IPS-NIHi11 (cell line): ENCODE results near the gene SUMO4.
"Not testable (repeated sequence)": the region's sequence is repeated elsewhere in the genome, so short reads cannot be mapped to it uniquely, and the experiment has no call there.

Source experiments
- DNase-seq: peaks from one replicate; pipeline ENCODE4 v3.0.0; 2012; ENCODE audit warnings: mixed read lengths, low spot score

SUMO4 gene

GRCh38 chr6:149431905-149432775 is 32.1 kb downstream of the SUMO4 start:
- DNase-seq, result peak; percentile 96

DNA sequence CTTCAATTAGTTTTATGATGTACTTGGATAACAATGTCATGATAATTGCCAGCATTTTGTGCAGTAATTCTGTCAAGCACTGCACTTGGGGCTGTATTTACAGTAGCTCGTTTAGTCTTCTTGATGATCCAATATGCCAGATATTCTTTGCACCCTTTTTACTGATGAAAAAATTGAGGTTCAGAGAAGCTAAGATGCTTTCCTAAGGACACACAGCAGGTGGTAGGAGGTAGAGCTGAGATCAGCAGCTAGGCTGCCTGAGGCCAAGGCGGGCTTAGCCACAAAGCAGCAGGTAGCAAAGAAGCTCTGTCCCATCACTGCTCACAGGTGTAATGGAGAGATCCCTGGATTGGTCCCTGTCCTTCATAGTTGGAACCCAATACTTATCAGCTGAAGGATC is 33.3 kb downstream of the SUMO4 start:
- DNase-seq, result no peak

DNA sequence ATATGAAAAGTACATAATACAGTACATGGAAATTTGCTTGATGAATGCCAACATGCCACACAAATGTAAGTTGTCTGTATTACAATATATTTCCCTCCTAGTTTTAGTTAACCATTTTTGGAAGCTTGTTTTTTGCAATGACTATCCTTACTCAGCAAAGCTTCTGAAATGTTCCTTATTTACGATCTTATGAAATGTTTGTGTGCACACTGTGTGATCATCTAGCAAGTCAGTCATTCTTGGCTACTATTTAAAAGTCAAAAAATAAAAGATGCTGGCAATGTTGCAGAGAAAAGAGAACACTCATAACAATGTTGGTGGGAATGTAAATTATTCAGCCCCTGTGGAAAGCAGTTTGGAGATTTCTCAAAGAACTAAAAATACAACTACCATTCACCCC is 33.8 kb downstream of the SUMO4 start:
- DNase-seq, result no peak

GRCh38 chr6:149435919-149436586 is 36.0 kb downstream of the SUMO4 start:
- no peak for DNase-seq

GRCh38 chr6:149436647-149437046 is 36.6 kb downstream of the SUMO4 start:
- DNase-seq, result no peak

GRCh38 chr6:149437212-149437611 is 37.1 kb downstream of the SUMO4 start:
- DNase-seq, result no peak

GRCh38 chr6:149438855-149439254 is 38.8 kb downstream of the SUMO4 start:
- no peak for DNase-seq

DNA sequence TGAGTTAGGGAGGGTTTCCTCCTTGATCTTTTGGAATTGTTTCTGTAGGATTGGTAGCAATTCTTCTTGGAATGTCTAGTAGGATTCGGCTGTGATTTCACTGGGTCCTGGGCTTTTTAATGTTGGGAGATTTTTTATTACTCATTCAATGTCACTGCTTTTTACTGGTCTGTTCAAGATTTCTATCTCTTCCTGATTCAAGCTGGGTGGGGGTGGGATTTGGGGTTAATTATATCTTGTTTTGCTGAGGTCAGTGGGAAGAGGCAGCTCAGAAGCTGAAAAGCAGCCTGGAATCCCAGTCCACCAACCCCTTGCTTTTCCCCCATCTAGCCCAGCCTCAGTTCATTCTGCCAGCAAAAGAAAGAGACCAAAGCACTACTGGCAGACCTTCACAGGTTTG is 39.6 kb downstream of the SUMO4 start:
- DNase-seq, result no peak

DNA sequence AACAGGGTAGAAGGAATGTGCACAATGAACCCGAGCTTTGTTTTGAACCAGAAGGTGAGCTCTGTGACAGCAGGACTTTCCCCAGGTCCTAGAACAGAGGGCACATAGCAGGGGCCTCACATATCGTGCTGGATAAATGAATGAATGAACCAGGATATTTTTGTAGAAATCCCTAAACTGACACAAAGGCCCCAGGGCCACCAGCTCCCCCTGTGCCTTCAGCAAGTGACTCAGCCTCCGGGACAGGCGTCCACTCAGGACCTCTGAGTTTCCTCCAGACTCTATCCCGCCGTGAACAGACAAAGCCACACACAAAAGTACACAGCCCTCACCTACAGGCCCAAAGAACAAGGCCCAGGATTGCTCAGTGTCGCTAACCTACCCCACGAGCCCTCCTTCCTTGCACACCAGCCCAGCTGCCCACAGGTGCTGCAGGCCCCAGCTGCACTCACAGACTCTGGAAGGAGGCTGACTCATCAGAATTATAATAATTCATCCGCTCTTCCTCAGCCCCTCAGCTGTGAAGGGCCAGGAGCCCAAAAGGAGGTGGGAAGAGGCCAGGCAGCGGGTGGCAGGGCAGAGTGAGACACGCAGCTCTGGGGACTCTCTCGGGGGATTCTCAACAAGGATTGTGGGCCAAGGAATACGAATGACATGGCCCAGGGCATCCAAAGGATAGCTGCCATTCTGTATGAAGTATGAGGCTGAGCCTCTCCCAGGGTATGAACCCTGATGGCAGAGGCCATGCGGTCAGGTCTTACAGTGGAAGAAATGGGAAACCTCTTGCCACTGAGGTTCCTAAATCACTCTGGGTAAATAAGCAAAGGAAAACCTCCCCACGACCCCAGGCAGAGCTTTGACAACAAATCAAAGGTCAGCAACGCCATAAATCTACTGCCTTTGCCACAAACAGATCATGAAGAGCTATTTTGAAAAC is 40.9 kb downstream of the SUMO4 start:
- no peak for DNase-seq

DNA sequence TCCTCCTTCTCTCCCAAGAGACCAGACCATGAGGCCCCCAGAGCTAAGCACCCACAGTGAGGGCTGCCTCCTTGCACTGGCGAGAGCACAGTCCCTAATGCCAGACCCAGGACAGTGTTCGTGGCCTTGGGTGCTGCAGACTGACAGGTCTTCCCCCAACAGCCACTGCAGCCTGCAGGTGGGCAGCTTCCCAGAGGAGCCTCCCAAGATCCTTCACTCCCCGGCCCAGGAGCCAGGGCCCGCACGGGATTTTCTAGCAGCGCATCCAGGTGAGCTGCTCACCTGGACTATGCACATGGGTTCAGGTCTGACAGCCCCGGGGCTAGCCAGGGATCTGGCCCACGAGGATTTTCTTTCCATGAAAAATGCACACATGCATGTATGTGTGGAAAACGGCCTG is 41.7 kb downstream of the SUMO4 start:
- DNase-seq, result no peak

- DNase-seq, result no peak
Measured at GRCh38 chr6:149443411-149444181, 43.5 kb downstream of the SUMO4 start.

DNA sequence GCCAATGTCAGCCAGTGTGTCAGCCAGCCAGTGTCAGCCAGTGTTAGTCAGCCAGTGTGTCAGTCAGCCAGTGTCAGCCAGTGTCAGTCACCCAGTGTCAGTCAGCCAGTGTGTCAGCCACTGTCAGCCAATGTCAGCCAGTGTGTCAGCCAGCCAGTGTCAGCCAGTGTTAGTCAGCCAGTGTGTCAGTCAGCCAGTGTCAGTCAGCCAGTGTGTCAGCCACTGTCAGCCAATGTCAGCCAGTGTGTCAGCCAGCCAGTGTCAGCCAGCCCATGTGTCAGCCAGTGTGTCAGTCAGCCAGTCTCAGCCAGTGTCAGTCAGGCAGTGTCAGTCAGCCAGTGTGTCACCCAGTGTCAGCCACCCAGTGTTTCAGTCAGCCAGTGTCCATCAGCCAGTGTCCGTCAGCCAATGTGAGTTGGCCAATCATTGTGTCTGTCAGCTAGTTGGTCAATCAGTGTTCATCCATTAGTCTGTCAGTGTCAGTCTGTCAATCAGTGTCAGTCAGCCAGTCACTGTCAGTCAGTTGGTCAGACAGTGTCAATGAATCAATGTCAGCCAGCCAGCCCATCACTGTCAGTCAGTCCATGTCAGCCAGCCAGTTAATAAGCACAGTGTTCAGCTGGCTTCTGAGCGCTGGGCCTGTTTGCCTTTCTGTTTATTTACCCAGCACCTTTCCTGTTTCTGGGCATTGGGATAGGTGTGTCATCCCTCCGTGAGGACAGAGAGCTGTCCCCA is 44.5 kb downstream of the SUMO4 start:
- not testable (repeated sequence) for DNase-seq

- DNase-seq, result no peak
Measured at GRCh38 chr6:149445095-149445466, 45.0 kb downstream of the SUMO4 start.

GRCh38 chr6:149445573-149445972 is 45.5 kb downstream of the SUMO4 start:
- no peak for DNase-seq

DNA sequence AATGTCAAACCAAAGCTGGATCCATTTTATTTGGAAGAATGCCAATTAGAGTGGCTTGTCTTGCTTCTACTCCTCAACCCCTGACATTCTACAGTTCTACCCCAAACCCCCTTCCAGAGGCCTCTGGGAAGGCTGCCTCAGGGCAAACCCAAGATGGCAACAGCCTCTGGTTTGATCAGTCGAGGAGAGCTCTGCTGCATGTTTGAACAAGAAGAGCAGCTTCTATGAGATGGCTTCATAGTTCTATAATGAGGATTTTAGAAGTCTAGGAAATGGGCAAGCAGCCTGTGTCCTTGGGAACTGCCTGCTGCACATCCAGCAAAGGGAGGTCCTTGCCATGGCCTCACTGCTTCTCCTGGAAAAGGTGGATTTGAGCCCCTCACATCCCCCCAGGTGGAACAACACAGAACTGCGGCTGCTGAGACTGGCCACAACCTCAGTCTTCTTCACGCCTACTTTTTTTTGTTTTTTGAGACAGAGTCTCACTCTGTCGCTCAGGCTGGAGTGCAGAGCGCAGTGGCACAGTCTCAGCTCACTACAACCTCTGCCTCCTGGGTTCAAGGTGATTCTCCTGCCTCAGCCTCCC is 46.8 kb downstream of the SUMO4 start:
- peak; percentile 51 for DNase-seq

- DNase-seq, result no peak
Measured at GRCh38 chr6:149448821-149449453, 48.9 kb downstream of the SUMO4 start.

GRCh38 chr6:149449831-149450678 is 50.0 kb downstream of the SUMO4 start:
- DNase-seq, result no peak
